Upper lobe of left lung (tissue), 4 donors: ENCODE data around the gene CALML5.

Experiments
- POLR2A ChIP-seq, 4 donors: fragments of 450-650 bp; IDR thresholded peaks; one replicate each; pipeline ENCODE4 v1.5.1; 2016 to 2017; ENCODE audit warnings: antibody characterized with exemption in 4 of 4, mild to moderate bottlenecking in 2 of 4
- TF ChIP-seq, protein P1 (sequence below), 6 experiments: fragments of 450-650 bp in 4 of 6; fragments of 200-600 bp in 2 of 6; sonication (generic) in 2 of 6; IDR thresholded peaks; one replicate each; pipeline ENCODE4 v1.5.1; 2016 to 2019; ENCODE audit warnings: antibody characterized with exemption in 6 of 6

DNA sequence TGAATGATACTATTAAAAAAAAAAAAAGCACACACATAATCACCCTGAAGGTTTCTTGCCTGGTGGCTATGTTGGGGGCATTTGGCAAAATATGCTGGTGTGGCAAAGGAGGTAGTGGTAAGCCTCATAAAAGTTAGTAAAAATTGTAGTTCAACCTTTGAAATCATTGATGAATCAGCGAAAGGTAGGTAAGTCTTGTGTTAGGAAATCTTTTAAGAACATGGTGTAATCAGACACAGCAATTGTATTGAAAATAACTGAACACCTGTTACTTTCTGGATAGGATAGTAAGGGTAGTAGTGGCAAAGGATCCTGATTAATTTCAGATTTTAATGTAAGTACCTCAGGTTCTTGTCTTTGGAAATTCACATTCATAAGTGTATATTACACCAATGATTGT is 40.9 kb downstream of the CALML5 start:
- TF ChIP-seq, protein P1, sequence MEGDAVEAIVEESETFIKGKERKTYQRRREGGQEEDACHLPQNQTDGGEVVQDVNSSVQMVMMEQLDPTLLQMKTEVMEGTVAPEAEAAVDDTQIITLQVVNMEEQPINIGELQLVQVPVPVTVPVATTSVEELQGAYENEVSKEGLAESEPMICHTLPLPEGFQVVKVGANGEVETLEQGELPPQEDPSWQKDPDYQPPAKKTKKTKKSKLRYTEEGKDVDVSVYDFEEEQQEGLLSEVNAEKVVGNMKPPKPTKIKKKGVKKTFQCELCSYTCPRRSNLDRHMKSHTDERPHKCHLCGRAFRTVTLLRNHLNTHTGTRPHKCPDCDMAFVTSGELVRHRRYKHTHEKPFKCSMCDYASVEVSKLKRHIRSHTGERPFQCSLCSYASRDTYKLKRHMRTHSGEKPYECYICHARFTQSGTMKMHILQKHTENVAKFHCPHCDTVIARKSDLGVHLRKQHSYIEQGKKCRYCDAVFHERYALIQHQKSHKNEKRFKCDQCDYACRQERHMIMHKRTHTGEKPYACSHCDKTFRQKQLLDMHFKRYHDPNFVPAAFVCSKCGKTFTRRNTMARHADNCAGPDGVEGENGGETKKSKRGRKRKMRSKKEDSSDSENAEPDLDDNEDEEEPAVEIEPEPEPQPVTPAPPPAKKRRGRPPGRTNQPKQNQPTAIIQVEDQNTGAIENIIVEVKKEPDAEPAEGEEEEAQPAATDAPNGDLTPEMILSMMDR (IDR thresholded peaks at IDR 0.05) = no peak
- no peak for TF ChIP-seq POLR2A (IDR thresholded peaks at IDR 0.05)
